Type B pancreatic cell (in vitro differentiated cells): ENCODE data around the gene PPIE. TPM values are rescaled to one million over a fixed set of nuclear protein-coding genes. Genes with fewer than 3 reads are reported as not detected.
"Not testable (repeated sequence)": the region's sequence is repeated elsewhere in the genome, so short reads cannot be mapped to it uniquely, and the experiment has no call there.

Experiments used
- DNase-seq: peaks from one replicate; pipeline ENCODE4 v3.0.0; 2021; ENCODE audit warnings: mixed read lengths; ENCODE audit not compliant: unreplicated experiment; ENCODE audit errors: extremely low spot score
- H3K27ac Mint-ChIP-seq: 2 replicates; pipeline ENCODE4 v1.8.0; 2021; ENCODE audit warnings: mild to moderate bottlenecking, mixed read lengths
- H3K27me3 Mint-ChIP-seq: 2 replicates; pipeline ENCODE4 v1.8.0; 2021; ENCODE audit warnings: mixed read lengths
- H3K36me3 Mint-ChIP-seq: 2 replicates; pipeline ENCODE4 v1.8.0; 2021; ENCODE audit warnings: mixed read lengths
- H3K4me1 Mint-ChIP-seq: one replicate; pipeline ENCODE4 v1.8.0; 2021; ENCODE audit warnings: mixed read lengths; ENCODE audit not compliant: unreplicated experiment
- H3K4me3 Mint-ChIP-seq: 2 replicates; pipeline ENCODE4 v1.8.0; 2021; ENCODE audit warnings: mild to moderate bottlenecking, mixed read lengths
- H3K9me3 Mint-ChIP-seq: 2 replicates; pipeline ENCODE4 v1.8.0; 2021; ENCODE audit warnings: mixed read lengths
- total RNA-seq: library from RNA; stranded (reverse); gene quantifications from 2 replicates; pipeline ENCODE4 v1.2.1, GENCODE V29; 2021; ENCODE audit warnings: low replicate concordance
- TF ChIP-seq, protein P1 (sequence below): fragments of 200-600 bp; sonication (generic); conservative IDR thresholded peaks from 2 replicates; pipeline ENCODE4 v1.5.0; 2021; ENCODE audit warnings: antibody characterized with exemption, mild to moderate bottlenecking

Gene PPIE
- total RNA-seq, 1 donor from 2014 or later = 50.0 TPM

- Mint-ChIP-seq H3K27me3 (no peaks in the 10 kb centered on the region), H3K36me3 (peaks cover 10% of the 10 kb centered on the region), H3K4me3 (no peak overlapping the region), H3K4me1 (no peaks in the 10 kb centered on the region), H3K9me3 (no peaks in the 10 kb centered on the region), H3K27ac (no peak overlapping the region)
- DNase-seq = no peak
- TF ChIP-seq, protein P1, sequence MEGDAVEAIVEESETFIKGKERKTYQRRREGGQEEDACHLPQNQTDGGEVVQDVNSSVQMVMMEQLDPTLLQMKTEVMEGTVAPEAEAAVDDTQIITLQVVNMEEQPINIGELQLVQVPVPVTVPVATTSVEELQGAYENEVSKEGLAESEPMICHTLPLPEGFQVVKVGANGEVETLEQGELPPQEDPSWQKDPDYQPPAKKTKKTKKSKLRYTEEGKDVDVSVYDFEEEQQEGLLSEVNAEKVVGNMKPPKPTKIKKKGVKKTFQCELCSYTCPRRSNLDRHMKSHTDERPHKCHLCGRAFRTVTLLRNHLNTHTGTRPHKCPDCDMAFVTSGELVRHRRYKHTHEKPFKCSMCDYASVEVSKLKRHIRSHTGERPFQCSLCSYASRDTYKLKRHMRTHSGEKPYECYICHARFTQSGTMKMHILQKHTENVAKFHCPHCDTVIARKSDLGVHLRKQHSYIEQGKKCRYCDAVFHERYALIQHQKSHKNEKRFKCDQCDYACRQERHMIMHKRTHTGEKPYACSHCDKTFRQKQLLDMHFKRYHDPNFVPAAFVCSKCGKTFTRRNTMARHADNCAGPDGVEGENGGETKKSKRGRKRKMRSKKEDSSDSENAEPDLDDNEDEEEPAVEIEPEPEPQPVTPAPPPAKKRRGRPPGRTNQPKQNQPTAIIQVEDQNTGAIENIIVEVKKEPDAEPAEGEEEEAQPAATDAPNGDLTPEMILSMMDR = no peak
Measured at GRCh38 chr1:39760074-39761008, 21.7 kb downstream of the PPIE start.

DNA sequence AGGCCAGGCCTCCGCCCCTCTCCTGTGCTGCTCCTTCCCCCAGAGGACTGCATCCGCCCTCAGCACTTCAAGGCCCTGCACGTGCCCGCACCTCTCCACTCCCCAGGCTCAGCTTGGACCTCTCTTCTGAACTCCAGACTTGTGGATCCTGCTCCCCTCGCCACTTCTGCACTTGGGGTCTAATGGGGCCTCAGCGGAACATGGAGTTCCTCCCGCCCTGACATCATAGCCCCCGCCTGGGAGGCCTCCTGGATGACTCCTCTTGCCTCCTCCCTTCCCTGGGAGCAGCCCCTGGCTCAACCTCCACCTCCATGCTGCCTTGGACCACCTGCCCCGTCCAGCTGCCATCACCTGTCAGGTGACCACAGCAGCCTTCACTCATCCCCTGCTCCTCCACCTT, 22.3 kb downstream of the PPIE start:
- Mint-ChIP-seq H3K36me3 (peaks cover 10% of the 10 kb centered on the region), H3K27me3 (no peaks in the 10 kb centered on the region), H3K9me3 (no peaks in the 10 kb centered on the region), H3K4me3 (no peak overlapping the region), H3K4me1 (no peaks in the 10 kb centered on the region), H3K27ac (no peak overlapping the region)
- DNase-seq = no peak
- TF ChIP-seq, protein P1 = no peak

- Mint-ChIP-seq H3K4me1 (no peaks in the 10 kb centered on the region), H3K27me3 (no peaks in the 10 kb centered on the region), H3K4me3 (no peak overlapping the region), H3K36me3 (peaks cover 10% of the 10 kb centered on the region), H3K27ac (no peak overlapping the region), H3K9me3 (no peaks in the 10 kb centered on the region)
- TF ChIP-seq, protein P1 = no peak
- no peak for DNase-seq
Measured at GRCh38 chr1:39761557-39762260, 23.0 kb downstream of the PPIE start.

- Mint-ChIP-seq H3K4me3 (no peak overlapping the region), H3K27me3 (no peaks in the 10 kb centered on the region), H3K27ac (no peak overlapping the region), H3K4me1 (no peaks in the 10 kb centered on the region), H3K9me3 (no peaks in the 10 kb centered on the region), H3K36me3 (no peaks in the 10 kb centered on the region)
- no peak for DNase-seq
- TF ChIP-seq, protein P1 = no peak
Measured at GRCh38 chr1:39762550-39763540, 24.2 kb downstream of the PPIE start.

- DNase-seq, H3K4me3 Mint-ChIP-seq, H3K27ac Mint-ChIP-seq, H3K27me3 Mint-ChIP-seq, H3K4me1 Mint-ChIP-seq, H3K9me3 Mint-ChIP-seq, H3K36me3 Mint-ChIP-seq: not testable (repeated sequence)
Measured at GRCh38 chr1:39763619-39764374, 25.1 kb downstream of the PPIE start.

GRCh38 chr1:39764512-39764911, 25.8 kb downstream of the PPIE start:
- not testable (repeated sequence) for H3K9me3 Mint-ChIP-seq, H3K36me3 Mint-ChIP-seq, H3K27ac Mint-ChIP-seq, H3K4me3 Mint-ChIP-seq, DNase-seq, H3K27me3 Mint-ChIP-seq, H3K4me1 Mint-ChIP-seq

DNA sequence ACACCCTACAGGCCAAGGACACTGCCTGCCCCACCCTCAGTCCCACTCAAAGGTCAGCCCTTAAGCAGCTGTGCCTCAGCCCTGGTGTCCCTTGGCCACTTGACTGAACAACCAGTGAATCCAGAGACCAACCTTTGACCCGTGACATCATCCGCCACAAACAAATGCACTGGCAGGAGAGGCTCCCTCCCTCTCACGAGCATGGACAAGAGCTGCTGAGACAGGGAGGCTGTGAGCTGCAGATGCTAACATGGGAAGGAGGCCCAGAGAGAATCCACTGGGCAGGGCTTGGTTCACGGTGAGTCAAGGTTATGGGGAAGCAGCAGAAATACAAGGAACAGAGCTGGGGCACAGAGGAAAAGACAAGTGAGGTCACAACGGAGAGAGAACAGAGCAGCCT, 27.8 kb downstream of the PPIE start:
- H3K9me3 Mint-ChIP-seq, DNase-seq, H3K4me3 Mint-ChIP-seq, H3K27ac Mint-ChIP-seq, H3K4me1 Mint-ChIP-seq, H3K27me3 Mint-ChIP-seq, H3K36me3 Mint-ChIP-seq: not testable (repeated sequence)

DNA sequence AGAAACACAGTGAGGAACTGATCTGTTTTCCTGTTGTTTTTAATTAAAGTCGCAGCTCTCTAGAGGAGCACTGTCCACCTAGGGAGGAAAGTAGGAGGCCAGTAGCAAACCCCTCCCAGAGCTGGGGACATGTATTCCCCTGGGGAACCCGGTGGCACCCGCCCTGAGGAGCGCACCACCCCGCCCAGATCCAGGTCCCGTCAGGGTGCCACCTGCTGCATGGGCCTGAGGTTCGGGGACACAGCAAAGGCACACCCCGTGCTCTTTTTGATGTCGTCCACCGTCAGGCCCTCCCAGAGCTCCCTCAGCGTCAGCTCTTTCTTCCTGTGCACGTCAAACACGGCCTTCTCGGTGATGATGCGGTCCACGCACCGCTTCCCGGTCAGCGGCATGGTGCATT, 30.8 kb downstream of the PPIE start:
- H3K27me3 Mint-ChIP-seq, H3K36me3 Mint-ChIP-seq, DNase-seq, H3K27ac Mint-ChIP-seq, H3K4me1 Mint-ChIP-seq, H3K9me3 Mint-ChIP-seq, H3K4me3 Mint-ChIP-seq: not testable (repeated sequence)
